ENCODE results near the gene GMPPA. TPM values are rescaled to one million over a fixed set of nuclear protein-coding genes. Genes with fewer than 3 reads are reported as not detected.

Gene GMPPA
- total and polyA plus RNA-seq, 10 donors, result 21.2 to 45.5 (median 29.8) TPM

GRCh38 chr2:219512524-219513216 is 14.0 kb downstream of the GMPPA start:
- peaks cover 0 to 100% (median 72%) of the 10 kb centered on the region in 7 donors for H3K27me3 ChIP-seq (replicated peaks in 1 of 7)
- peaks cover 4 to 48% (median 25%) of the 10 kb centered on the region in 6 donors for H3K4me1 ChIP-seq
- TF ChIP-seq POLR2AphosphoS5 (IDR thresholded peaks at IDR 0.05), result no peak
- TF ChIP-seq CTCF (IDR thresholded peaks at IDR 0.05 in 8 of 11, conservative IDR thresholded peaks at IDR 0.05 in 3 of 11), result no peak
- TF ChIP-seq POLR2A (IDR thresholded peaks at IDR 0.05), result no peak
- DNase-seq, result no peak
- no peak overlapping the region for H3K4me3 ChIP-seq
- no peak overlapping the region for H3K27ac ChIP-seq
- intact Hi-C loops (cut with DNase I; ENCODE audit: low total_unique reads), result no loop called here
- peaks cover 0 to 5% (median 1%) of the 10 kb centered on the region in 6 donors for H3K36me3 ChIP-seq
- no peaks in the 10 kb centered on the region for H3K9me3 ChIP-seq
- 16 to 33% (median 19%) methylated on average over 15 to 16 of the region's 16 CpGs for WGBS, 5 donors

- intact Hi-C loops (cut with DNase I; ENCODE audit: low total_unique reads), result no loop called here
- peaks cover 4 to 43% (median 26%) of the 10 kb centered on the region in 6 donors for H3K4me1 ChIP-seq
- H3K9me3 ChIP-seq, result no peaks in the 10 kb centered on the region
- H3K27ac ChIP-seq, result no peak overlapping the region
- H3K36me3 ChIP-seq, result no peaks in the 10 kb centered on the region
- 3 to 12% (median 7%) methylated on average over 4 of the region's 4 CpGs for WGBS, 5 donors
- peaks cover 0 to 100% (median 72%) of the 10 kb centered on the region in 7 donors for H3K27me3 ChIP-seq (replicated peaks in 1 of 7)
- DNase-seq, result no peak
- no peak overlapping the region for H3K4me3 ChIP-seq
- no peak for TF ChIP-seq CTCF (IDR thresholded peaks at IDR 0.05 in 8 of 11, conservative IDR thresholded peaks at IDR 0.05 in 3 of 11)
- TF ChIP-seq POLR2AphosphoS5 (IDR thresholded peaks at IDR 0.05), result no peak
- no peak for TF ChIP-seq POLR2A (IDR thresholded peaks at IDR 0.05)
Observed at GRCh38 chr2:219513787-219514186, 15.1 kb downstream of the GMPPA start.

- Histone ChIP-seq H3K27ac (no peak within 1 kb of the TSS), H3K9me3 (no peaks in the 10 kb centered on the region), H3K4me1 (peaks cover 4 to 38% (median 21%) of the 10 kb centered on the region in 6 donors), H3K36me3 (no peaks in the 10 kb centered on the region), H3K27me3 (replicated peaks in 1 of 7) (peaks cover 0 to 100% (median 72%) of the 10 kb centered on the region in 7 donors), H3K4me3 (no peak within 1 kb of the TSS)
- TF ChIP-seq POLR2AphosphoS5 (IDR thresholded peaks at IDR 0.05) (peak in 1 of 3 donors; percentile 35), CTCF (IDR thresholded peaks at IDR 0.05 in 8 of 11, conservative IDR thresholded peaks at IDR 0.05 in 3 of 11) (no peak)
- DNase-seq, result no peak
- 0 to 13% (median 7%) methylated on average over 6 to 31 of the region's 31 CpGs for WGBS, 5 donors
- intact Hi-C loops (cut with DNase I; ENCODE audit: low total_unique reads), result no loop called here
Observed at GRCh38 chr2:219514196-219514761, 15.6 kb downstream of the GMPPA start, which contains the start of gene ASIC4. Gene ASIC4 (plus strand): TSS chr2:219514482. CDS start chr2:219514725, 243 bp downstream.

- H3K27ac ChIP-seq, result no peak overlapping the region
- DNase-seq, result no peak
- H3K27me3 ChIP-seq (replicated peaks in 1 of 7), result peaks cover 0 to 100% (median 71%) of the 10 kb centered on the region in 7 donors
- H3K4me1 ChIP-seq, result peaks cover under 1 to 32% (median 15%) of the 10 kb centered on the region in 6 donors
- H3K9me3 ChIP-seq, result no peaks in the 10 kb centered on the region
- TF ChIP-seq POLR2A (IDR thresholded peaks at IDR 0.05) (no peak), POLR2AphosphoS5 (IDR thresholded peaks at IDR 0.05) (no peak), CTCF (IDR thresholded peaks at IDR 0.05 in 8 of 11, conservative IDR thresholded peaks at IDR 0.05 in 3 of 11) (no peak)
- no peak overlapping the region for H3K4me3 ChIP-seq
- intact Hi-C loops (cut with DNase I; ENCODE audit: low total_unique reads), result no loop called here
- 87 to 95% (median 88%) methylated on average over 7 to 21 of the region's 21 CpGs for WGBS, 5 donors
- H3K36me3 ChIP-seq, result no peaks in the 10 kb centered on the region
Observed at GRCh38 chr2:219514836-219515235, 16.1 kb downstream of the GMPPA start.

Measured in spleen (tissue), 11 donors.